Kidney epithelial cell (primary cell): ENCODE results near the gene PRKG1. TPM values are rescaled to one million over a fixed set of nuclear protein-coding genes. Genes with fewer than 3 reads are reported as not detected.

Experiments used
- DNase-seq: peaks from one replicate; pipeline ENCODE4 v3.0.0-alpha.2; 2010; ENCODE audit warnings: low read depth
- H3K27me3 ChIP-seq: 2 replicates; pipeline ENCODE4 v1.6.0; 2011; ENCODE audit warnings: low read length; ENCODE audit not compliant: control insufficient read depth, insufficient read depth
- H3K36me3 ChIP-seq: 2 replicates; pipeline ENCODE4 v1.5.1; 2011; ENCODE audit warnings: low read length; ENCODE audit not compliant: control insufficient read depth, insufficient read depth
- H3K4me3 ChIP-seq: 2 replicates; pipeline ENCODE4 v1.5.1; 2011; ENCODE audit warnings: low read depth, mild to moderate bottlenecking, control low read depth, low read length
- CTCF ChIP-seq: IDR thresholded peaks from 2 replicates; pipeline ENCODE4 v1.5.1; 2011; ENCODE audit warnings: mild to moderate bottlenecking, moderate library complexity, low read length, control low read depth, inconsistent platforms; ENCODE audit not compliant: insufficient read depth, poor library complexity, severe bottlenecking
- total RNA-seq: library from RNA; depleted of rRNA; stranded (reverse); fragments of >200 nt; gene quantifications from 2 replicates; pipeline ENCODE4 v1.2.3, GENCODE V29; 2015

The PRKG1 gene
- total RNA-seq, 1 donor from 2014 or later = 1.3 TPM

GRCh38 chr10:51239006-51239405, 164.7 kb downstream of the PRKG1 start:
- no peak for TF ChIP-seq CTCF
- no peaks in the 10 kb centered on the region for H3K36me3 ChIP-seq
- H3K27me3 ChIP-seq = no peaks in the 10 kb centered on the region
- no peak for DNase-seq
- H3K4me3 ChIP-seq = no peak overlapping the region

DNA sequence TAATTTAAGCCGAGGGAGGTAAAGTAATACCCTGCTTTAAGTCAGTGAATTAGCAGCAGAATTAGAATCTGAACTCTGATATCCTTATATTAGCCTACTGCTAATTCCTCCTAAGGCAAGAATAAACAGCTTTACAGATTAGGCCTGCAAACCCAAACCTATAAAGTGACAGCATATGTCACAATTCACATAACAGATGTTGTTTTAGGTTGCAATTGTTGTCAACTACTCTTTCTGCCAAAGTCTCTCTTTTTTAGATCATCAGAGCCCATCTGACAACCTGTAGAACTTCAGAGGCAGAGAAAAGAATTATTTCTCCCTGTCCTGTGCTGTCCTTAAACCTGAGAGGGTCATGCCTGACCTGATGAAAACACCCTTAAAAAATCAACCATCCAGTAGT, 167.2 kb downstream of the PRKG1 start:
- Histone ChIP-seq H3K27me3 (no peaks in the 10 kb centered on the region), H3K4me3 (no peak overlapping the region), H3K36me3 (no peaks in the 10 kb centered on the region)
- DNase-seq = no peak
- TF ChIP-seq CTCF = no peak

- no peak for DNase-seq
- no peaks in the 10 kb centered on the region for H3K36me3 ChIP-seq
- no peak for TF ChIP-seq CTCF
- H3K4me3 ChIP-seq = no peak overlapping the region
- H3K27me3 ChIP-seq = no peaks in the 10 kb centered on the region
These were observed 168.1 kb downstream of the PRKG1 start for GRCh38 chr10:51242393-51242792.

DNA sequence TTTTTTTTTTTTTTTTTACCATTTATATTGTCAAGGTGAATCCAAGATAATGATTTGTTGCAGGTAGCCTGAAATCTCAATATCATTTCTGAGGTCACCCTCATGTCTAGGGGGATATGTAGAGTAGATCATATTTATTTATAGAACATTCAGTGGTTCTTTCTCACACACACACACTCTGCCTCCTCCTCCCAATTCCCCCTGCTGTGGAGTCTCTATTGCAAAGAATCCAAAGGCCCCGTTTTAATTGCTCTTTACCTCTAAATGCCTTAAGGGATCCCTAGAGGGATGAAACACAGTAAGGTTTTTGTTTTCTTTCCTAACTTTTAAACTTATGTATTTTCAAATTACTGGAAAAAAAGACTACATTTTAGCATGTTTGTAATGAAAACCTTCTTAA, 170.0 kb downstream of the PRKG1 start:
- no peak for DNase-seq
- Histone ChIP-seq H3K4me3 (no peak overlapping the region), H3K27me3 (no peaks in the 10 kb centered on the region), H3K36me3 (no peaks in the 10 kb centered on the region)
- no peak for TF ChIP-seq CTCF

DNA sequence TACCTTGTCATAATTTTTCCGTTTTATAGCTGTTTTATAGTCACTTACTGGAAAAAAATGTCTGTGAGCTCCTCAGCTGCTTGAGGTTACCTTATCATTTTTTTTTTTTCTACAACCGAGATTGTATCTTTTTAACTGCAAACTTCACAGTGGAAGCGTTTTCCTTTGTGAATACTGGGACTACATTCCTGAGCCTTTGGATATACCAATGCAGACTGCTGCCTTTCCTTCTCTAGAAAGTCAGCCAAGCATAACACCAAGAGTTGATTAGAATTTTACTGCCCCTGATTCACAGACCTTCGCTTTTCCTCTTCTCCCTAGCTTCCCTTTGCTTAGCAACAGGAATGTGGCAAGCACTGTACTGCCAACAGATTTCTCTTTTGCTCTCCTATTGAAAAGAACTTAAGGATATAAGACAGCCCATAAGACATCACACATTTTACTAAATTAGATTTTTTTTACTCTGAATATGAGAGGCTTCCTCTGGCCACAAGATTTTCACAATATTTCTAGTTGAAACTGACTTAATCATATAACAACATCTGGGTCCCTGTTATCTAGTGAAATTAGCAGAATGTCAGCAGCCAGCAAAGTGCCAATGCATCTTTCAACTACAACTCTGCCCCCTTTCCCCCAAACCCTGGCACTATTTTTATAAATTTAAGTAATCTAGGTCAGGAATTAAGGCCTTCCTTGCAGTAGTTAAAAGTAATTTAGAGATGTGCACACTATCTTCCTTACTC, 170.6 kb downstream of the PRKG1 start:
- Histone ChIP-seq H3K27me3 (no peaks in the 10 kb centered on the region), H3K36me3 (no peaks in the 10 kb centered on the region), H3K4me3 (no peak overlapping the region)
- TF ChIP-seq CTCF = no peak
- peak; percentile 83 for DNase-seq

DNA sequence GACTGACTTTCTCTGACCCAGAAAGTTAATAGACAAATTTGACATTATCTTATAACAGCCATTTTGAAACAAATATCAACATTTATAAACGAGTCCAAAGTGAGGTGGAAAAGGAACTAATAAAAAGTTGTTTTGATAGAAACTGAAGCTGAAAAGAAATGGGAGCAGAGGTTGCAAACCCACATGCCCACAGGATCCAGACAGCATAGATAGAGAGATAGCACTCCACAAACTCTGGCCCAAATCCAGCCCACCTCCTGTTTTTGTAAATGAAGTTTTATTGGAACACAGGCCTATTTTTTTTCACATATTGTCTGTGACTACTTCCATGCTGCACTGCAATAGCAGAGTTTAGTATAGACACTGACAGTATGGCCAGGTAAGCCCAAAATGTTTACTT, 171.9 kb downstream of the PRKG1 start:
- H3K36me3 ChIP-seq = no peaks in the 10 kb centered on the region
- DNase-seq = no peak
- no peak for TF ChIP-seq CTCF
- no peak overlapping the region for H3K4me3 ChIP-seq
- no peaks in the 10 kb centered on the region for H3K27me3 ChIP-seq
